ENCODE data around the gene WRNIP1.
"Not testable (repeated sequence)": the region's sequence is repeated elsewhere in the genome, so short reads cannot be mapped to it uniquely, and the experiment has no call there.

WRNIP1 gene

DNA sequence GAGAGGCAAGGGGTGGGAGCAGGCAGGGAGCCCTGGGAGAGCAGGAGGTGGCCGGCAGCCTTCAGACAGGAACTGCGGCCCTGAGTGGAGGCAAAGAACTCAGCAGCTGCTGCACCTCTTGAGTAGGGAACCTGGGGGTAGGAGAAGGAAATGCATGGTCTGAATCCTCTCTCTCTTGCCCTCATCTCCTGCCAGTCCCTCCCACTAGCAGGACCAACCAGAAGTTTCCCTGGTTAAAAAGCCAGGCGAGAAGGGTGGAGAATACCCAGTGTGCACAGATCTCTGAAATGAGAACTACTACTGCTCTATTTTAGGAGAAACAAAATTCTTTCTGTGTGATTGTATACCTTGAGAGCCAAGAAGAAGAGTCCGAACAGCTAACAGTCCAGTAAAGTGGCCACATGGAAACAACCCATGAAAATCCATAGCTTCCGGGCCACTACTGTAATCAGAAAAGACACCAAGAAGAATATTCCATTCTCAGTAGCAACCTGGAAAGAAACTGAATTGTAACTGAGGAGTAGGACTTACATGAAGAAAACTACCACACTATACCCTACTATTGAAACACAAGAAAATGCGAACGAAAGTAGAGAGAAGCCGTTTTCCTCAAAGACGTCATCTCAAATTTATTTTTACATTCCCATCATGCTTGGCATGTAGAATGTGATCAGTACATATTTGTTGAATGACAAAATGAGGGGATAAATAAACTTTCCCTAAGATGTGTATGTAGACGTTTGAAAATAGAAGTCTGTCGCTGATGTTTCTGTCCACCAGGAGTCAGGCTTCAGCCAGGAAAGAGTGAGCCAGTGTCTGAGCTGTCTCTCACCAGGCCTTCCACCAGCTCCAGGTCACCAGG is 25.6 kb downstream of the WRNIP1 start:
- DNase-seq = peak in 2 of 4 experiments; percentile 8 to 15

DNA sequence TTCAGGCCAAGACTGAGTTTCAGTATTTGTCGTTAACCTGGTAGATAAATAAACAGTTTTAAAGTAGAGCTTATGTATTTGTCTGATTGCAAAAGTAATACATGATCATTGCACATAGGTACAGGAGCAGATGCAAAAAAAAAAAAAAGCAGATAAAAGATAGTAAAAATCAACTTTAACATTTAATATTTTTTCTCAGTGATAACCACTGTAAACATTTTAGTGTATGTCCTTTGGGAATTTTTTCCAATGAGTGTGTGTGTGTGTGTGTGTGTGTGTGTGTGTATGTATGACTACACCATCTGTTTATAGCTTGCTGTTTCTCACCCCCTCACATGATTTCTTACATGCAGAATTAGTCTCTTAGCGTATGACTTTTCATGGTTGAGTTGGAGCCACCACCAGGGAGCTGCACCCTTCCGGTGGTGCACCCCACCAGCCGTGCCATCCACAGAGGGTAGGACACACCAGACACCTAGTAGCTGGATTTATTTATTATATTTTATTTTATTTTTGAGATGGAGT is 26.3 kb downstream of the WRNIP1 start:
- DNase-seq = no peak

DNA sequence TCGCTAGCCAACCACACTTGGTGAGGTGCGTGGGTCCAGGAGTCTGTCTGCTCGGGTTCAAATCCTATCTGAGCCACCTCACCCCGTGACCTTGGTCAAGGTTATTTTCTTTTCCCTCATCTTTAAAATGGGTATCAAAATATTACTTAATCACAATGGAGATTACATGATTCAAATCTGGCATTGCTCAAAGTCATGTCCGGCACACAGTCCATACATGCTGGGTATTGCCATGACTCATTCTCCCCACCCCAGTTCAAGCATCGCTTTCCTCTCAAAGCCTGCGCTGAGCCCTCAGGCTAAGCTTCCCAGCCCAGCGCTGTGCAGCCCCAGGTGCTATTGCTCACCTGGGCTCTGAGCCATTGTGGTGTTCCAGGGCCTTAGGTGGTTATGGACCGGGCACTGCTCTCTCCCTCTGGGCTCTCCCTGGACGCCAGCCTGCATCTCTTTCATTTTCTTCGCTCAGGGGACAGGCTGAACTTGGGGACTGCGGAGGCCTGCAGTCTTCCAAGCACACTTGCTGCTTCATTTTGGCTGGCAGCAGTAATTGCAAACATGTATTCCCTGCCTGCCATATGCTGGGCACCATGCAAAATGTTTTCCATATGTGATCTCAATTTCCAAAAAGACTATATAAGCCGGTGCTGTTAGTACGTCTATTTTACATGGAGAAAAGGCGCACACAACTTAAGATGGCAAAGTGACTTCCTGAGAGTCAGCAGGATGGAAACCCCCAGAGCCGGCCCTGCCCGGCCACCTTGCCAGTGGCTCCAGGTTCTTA is 27.3 kb downstream of the WRNIP1 start:
- no peak for DNase-seq

DNA sequence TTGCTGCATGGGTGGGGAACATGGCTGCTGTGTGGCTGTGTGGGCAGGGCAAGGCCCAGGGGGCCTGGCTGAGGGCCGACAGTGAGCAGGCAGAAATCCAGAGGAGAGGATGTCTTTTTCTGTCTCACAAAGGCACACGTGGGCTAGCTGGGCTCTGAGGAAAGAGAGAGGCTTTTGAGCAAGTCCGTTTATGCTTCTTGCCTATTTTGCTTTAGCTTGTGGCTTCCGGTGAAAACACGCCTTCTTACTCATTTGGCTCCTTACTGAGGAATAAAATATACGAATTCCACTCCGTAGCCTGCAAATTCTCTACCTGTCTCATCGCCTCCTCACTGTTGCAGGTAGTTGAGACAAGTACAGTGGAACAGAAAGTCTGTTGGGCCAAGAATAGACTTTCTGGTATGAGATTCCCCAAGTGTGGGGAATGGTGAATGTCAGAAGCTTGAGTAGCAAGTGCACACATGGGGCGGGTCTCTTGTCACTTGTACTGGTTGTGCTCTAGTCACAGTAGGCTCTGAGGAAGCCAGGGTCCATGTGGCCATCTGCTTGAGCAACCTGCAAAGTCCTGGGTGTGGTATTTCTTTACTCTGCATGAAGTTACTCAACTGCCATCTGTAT is 28.4 kb downstream of the WRNIP1 start:
- DNase-seq = no peak

DNA sequence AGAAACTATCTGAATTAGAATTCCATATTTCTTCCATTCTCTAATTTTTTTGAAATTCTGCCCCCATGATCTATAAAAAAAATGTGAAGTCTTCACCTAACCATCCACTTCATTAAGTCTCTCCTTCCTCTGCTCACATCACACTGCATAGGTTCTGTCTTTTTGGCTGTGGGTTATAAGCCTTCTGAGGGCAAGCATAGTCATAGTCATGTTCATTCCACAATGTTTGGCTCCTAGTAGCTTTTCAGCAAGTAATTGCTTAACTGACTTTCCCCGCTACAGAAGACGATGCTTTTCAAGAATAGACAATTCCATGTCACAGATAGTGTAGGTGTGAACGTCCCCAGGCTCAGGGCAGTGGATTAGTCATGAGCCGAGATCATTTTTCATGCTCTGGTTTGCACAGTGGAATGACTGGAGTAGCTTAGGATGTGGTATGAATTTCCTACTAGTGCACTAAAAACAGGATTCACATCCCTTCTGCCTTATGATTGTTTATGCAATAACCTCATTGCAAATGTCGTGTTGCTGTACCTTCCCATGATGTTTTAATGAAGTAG is 29.1 kb downstream of the WRNIP1 start:
- DNase-seq = no peak

DNA sequence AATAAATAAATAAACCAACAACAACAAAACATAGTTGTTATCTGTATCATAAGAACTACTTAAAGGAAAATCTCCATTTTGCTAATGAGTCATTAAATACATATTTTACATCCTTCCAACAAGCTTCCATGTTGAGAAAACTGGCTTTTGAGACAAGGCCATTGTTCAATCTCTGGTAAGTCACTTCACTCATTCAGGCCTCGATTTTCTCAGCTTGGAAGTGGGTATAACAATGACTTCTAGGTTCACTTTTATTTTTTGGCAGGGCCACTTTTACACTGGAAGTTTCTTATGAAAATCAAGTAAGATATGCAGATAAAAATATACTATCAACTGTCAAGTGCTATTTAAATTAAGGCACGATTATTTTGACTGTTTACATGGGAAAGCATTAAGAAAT is 30.0 kb downstream of the WRNIP1 start:
- no peak for DNase-seq

DNA sequence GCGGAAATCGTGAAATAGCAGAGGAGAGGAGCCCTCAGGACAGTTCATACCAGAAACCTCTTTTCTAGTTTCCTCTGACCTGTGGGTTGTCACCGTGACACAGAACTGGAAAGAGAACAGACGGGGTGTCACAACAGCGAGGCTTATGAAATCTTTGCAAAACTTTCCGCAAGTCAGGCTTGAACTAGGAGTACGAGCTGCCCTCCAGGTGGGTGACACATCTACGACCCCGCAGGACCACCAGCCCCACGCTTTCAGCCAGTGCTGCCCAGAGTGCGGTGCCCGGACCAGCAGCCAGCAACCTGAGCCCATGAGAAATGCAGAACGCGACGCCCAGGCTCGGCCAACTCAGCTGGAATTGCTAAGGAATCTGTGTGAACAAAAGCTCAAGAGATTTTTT is 30.8 kb downstream of the WRNIP1 start:
- DNase-seq = no peak

DNA sequence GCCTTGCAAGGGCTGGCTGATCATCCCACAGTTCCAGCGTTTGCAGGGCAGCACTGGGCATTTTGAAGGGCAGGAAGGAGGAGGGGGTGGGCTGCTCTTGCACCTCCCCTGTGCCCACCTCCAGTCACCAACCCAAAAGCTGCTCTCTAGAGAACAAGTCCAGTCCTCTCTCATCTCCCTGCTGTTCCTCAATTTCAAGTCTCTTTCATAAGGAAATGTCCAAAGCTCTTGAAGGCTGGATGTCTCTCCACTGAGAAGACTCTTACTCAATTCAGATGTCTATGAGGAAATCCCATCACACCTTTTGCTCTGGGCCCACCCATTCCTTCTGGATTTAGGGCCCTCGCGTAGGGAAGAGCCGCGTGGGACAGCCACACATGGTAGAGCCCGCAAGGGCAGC is 31.7 kb downstream of the WRNIP1 start:
- no peak for DNase-seq

DNA sequence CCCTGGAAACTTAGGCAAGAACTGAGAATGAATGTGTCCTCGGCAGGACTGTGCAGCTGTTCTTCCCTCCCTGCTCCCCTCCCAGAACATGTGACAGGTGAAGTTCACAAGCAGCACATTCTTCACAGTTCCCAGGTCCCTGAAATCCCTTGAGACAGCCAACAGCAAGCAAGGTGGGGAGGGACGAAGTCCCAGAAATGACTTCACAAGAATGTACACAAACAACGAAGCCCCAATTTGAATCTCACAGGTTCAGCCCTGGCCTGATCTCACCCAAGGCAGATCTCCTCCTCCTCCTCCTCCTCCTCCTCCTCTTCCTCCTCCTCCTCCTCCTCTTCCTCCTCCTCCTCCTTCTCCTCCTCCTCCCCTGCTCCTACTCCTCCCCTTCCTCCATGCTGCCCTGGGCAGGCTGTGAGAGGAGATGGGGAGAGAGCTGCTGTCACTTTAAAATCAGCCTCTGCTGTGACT is 32.4 kb downstream of the WRNIP1 start:
- no peak for DNase-seq

DNA sequence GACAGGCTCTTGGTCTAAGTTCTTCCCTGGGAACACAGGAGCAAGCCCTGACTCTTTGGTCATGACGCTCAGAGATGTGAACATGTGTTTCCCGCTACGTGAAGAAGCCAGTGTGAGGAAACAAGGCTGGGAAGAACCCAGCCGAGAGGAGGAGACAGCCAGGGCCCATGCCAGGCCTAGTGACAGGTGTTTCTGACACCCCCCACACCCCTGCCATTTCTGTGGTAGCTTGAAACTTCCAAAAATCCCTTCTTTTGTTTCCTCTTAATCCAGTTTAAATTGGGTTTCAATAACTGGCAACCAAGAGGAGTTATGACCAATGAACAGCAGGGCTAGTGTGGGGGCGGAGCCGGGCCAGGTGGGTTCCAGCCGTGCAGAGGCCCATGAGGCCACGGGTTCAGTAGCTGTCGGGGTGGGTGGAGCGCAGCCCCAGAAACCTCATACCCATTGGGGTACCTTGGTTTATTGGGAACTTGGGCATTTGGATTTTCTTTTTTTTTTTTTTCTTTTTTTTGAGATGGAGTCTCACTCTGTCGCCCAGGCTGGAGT is 33.5 kb downstream of the WRNIP1 start:
- DNase-seq = no peak

DNA sequence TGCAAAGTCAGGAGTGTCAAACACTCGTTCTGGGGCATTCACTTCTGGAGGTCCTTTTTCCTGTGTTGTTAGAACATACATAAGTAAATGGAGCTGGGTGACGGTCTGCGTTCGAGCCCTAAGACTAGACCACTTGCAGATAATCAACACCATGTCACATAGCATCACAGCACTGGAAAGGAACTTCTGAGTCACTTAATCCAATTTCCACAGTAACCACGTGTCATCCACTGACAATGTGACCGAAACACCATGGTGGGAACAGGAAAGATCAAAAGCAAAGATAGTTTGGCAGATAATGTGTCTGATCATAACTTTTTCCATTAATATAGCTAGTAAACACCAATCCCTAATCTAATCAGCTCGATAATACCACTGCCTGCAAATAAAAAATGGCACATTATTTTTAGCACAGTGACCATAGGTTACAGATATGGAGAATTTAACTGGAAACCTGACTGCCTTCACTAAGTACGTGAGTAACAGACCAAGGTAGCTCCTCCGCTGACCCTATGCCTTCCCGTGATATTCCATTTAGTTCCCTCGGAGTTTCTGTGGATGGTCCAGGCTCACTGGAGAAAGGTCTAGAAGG is 34.8 kb downstream of the WRNIP1 start:
- DNase-seq = no peak

DNA sequence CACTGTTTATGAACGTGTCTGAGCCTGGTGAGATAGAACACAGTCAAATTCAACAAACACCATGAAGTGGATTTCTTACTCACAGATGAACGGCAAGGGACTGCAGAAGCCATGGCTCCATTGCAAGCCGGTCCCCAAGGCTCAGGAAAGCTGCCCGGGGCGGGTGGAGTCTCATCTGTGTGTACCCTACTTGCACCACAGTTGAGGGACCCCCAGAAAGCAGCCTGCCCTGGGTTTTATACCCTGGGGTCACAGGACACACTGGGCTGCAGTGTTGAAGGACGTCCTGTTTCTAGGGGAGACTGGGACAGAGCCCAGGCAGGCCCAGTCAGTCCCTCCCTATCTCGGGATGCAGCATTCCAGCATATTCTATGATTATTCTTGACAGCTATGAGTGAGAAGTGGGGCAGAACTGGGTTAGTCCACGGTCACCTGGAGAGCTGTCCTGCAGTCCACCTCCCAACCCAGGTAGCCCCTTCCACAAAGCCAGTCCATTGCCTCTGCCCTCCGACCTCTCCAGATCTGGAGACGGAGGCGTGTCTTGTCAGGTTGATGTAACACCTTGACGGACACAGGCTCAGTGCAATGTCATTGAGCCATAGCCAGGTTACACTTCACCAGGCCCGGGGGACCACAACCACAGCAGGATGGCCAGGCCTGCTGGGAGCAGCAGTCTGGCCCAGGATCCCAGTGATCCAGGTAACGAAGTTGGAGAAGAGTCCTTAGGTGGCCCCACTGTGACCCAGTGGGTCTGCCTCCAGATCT is 35.5 kb downstream of the WRNIP1 start:
- no peak for DNase-seq

DNA sequence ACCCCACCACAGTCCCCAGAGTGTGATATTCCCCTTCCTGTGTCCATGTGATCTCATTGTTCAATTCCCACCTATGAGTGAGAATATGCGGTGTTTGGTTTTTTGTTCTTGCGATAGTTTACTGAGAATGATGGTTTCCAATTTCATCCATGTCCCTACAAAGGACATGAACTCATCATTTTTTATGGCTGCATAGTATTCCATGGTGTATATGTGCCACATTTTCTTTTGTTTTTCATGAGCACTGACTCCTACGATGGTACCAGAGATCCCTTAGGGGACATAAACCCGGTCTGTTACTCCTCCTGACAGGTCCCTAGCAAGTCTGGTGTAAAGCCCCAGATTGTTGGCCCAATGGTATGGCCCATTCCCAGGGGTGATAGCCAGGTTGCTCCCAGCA is 36.5 kb downstream of the WRNIP1 start:
- DNase-seq = not testable (repeated sequence)

DNA sequence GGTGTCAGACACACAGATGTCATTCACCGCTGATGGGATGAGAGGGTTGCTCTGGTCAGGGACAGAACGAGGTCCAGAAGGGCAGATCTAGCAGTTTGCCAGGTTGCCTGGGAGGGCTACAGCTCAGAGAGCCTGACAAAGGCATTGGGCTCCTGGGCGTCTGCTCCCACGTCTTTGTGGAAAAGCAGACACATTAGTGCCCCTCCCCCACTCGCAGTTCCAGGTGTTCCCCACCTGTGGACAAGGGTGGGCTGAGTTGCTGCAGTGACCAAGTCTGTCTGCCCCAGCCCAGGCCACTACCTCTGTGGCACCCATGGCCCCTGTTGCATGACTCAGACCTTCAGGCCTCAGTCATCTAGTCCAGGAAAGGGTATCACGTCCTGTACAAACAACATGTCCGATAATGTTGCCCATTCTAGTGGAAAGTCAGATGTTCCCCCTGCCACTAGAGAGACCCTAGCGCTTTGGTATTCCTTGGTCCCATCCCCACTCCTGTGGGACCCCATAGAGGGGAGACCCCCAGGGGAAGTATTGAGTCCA is 37.4 kb downstream of the WRNIP1 start:
- DNase-seq = no peak

DNA sequence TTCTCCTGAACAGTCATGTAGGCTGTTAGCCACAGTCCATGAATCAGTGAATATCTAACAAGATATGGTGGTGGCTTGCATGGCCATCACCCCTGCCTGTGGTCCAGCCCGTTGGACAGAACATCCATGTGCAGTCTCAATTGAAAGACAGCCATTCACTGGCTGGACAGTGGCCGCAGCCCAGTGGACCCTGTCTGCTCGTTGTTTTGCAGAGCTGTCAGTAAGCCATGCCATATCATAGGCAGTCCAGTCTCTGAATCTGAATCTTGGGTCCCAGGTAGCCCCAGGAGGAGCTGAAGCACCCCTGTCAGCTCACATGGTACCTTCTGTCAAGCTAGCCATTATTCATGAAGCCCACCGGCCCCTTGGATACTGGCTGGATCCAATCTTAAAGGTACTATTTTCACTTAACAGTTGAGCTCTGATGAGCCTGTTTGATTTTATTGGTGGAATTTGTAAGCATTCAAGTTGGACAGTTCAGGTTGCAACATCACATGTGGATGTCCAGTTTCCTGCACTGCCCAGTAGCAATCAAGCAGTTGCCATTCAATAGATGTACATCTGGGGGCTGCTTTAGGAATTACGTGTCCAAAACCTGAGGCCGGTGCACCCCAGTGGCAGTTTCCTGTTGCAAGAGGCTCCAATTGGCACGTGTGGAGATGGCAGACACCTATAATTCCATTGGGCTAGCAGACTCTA is 38.7 kb downstream of the WRNIP1 start:
- DNase-seq = no peak

DNA sequence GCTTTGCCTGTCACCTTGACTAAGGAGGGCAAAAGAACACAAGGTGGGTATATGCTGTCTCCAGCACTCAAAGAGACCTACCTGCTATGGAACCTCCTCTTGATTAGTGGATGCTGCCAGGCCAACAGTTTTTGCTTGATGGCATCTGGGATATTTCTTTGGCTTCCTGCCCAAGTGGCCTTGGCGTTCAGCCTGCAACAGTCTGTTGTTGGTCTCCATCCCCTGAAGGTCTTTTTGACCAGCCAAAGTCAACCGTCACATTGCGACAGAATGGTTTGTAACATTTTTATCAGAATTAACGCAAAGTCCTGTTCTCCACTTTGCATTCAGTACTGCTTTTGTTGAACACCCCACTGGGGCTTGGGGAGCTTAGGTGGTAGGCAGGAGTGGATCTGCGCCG is 39.3 kb downstream of the WRNIP1 start:
- no peak for DNase-seq

DNA sequence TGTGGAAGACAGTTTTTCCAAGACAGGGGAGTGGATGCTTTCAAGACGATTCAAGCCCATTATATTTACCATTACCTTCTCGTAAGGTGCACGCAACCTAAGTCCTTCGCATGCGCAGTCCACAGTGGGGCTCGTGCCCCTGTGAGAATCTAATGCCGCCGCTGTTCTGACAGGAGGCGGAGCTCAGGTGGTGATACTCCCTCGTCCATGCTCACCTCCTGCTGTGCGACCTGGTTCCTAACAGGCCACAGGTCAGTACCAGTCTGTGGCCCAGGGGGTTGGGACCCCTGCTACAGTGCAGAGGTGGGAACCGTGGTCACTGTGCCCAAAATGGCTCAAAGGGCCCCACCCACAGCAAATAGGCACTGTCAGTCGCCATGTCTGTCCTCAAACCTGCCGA is 39.8 kb downstream of the WRNIP1 start:
- no peak for DNase-seq

DNA sequence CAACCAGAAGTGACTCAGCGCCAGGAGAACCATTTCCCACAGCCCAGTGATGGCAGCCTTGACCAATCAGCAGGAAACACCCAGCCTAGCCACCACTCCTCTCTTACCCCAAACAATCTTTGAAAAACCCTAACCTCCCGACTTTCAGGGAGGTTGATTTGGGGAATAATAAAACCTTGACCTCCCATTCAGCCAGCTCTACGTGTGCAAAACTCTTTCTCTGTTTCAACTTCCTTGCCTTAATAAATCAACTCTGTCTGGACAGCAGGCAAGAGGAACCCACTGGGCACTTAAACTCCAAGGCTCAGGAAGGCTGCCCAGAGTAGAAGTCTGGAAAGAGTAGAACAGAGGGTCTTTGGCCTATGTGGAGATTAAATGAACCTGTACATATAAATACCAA is 41.5 kb downstream of the WRNIP1 start:
- DNase-seq = no peak

DNA sequence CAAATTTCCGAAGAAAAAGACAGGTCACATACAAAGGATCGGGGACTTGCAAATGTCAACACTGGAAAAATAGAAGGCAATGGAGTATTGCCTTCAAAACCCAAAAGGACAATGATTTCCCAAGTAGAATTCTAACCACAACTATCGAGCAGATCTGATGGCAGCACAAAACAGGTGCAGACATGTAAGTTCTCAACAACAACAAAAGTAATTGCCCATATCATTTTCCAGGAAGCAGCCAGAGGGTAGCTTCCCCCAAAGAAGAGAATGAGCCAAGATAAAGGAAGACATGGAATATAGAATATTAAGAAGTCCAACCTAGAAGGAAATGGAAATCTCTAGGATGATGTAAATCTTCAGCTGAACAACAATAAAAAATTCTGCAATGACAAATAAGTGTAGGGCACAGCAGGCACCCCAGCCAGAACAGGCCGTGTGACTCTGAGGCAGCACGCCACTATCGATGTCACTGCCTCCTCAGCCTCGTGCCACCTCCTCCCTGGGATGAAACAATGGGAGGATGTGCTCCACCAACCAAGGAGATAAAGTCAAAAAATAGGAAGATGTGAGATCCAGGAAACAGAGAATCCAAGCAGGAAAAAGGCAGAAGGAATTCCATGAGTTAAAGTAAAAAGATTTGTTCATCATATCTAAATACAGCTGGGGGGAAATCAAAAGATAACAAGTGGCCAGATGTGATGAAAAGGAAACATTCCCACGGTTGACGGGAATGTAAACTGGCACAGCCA is 42.3 kb downstream of the WRNIP1 start:
- no peak for DNase-seq

DNA sequence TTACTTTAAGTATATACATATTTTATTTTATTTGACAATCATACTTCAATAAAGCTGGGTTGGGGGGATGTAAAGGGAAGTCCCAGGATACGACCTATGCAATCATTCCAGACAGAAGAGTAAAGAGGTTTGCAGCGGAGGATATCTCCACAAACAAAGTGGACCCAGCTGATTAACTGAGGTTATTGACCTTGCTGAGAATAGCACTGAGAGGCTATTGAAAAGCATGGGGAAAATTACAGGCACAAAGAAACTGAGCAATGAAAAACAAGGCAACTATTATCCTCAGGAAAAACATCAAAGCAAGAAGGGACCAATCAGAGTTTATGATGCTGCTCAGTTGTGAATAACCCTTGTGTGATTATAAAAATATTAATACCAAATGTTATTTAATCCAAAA is 43.8 kb downstream of the WRNIP1 start:
- DNase-seq = no peak
